Femur (tissue), 1 donor: ENCODE data around the gene CLDND2.
"Not testable (repeated sequence)": the region's sequence is repeated elsewhere in the genome, so short reads cannot be mapped to it uniquely, and the experiment has no call there.

Source experiments
- DNase-seq: peaks from one replicate; pipeline ENCODE4 v3.0.0-alpha.2; 2017

The CLDND2 gene, protein sequence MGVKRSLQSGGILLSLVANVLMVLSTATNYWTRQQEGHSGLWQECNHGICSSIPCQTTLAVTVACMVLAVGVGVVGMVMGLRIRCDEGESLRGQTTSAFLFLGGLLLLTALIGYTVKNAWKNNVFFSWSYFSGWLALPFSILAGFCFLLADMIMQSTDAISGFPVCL

DNA sequence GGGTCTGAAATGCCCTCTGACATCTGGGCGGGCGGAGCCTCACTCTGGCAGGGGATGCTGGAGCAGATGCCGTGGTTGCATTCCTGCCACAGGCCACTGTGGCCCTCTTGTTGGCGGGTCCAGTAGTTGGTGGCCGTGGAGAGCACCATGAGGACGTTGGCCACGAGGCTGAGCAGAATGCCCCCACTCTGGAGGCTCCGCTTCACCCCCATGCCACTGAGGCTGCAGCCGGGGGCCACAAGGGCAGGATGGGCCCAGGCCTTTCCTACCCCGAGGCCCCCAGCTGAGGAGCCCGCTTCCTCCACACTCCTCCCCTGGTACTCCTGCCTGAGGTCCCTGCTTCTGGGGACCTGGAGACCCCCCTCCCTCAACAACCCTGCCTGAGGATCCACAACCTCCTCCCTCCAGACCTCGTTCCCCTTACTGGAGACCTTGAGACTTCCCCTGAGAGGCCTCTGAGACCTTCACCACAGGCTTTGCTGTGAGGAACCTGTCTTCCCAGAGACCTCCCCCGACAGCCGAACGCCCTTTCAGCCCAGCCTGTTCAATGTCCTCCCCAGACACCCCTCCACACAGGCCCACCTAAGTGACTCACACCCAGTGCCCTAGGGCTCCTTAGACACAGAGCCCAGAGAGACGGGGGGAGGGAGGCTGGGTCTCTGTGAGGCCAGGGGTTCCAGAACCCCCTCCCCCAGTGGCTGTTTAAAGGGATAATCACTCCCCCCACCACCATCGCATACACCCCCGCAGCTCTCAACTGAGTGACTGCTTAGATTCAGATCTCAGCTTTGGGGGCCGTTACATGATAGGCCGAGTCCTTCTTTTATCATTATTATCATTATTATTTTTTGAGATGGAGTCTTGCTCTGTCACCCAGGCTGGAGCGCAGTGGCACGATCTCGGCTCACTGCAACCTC is at the start of gene CLDND2:
Gene CLDND2 (minus strand): TSS at position 638 of the 917 bp plus-strand sequence. CDS start 426 bp downstream, at position 212.
- DNase-seq: no peak

DNA sequence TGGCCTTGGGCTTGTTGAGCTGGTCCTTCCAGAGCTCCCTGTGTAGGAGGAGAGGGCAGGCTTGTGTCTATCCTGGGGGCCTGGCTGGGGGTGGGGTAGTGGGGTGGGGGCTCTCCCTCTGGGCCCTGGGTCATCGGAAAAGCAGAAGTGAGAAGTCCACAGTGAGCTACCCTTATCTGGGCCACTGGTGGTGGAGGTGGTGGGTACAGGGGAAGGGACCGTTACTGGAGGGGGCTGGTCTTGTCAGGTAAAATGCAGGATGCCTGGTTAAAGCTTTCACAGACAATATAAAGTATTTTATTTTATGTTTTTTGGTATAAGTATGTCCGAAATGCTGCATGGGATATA is 49.0 kb upstream of the CLDND2 start:
- no peak for DNase-seq

- peak; percentile 44 for DNase-seq
Observed at GRCh38 chr19:51417107-51417809, 48.5 kb upstream of the CLDND2 start, which contains the start of gene SIGLEC10. Gene SIGLEC10, minus strand, starts transcription at chr19:51417642. Its CDS starts 61 bp downstream, at chr19:51417581.

GRCh38 chr19:51416422-51416821 is 47.6 kb upstream of the CLDND2 start:
- not testable (repeated sequence) for DNase-seq

DNA sequence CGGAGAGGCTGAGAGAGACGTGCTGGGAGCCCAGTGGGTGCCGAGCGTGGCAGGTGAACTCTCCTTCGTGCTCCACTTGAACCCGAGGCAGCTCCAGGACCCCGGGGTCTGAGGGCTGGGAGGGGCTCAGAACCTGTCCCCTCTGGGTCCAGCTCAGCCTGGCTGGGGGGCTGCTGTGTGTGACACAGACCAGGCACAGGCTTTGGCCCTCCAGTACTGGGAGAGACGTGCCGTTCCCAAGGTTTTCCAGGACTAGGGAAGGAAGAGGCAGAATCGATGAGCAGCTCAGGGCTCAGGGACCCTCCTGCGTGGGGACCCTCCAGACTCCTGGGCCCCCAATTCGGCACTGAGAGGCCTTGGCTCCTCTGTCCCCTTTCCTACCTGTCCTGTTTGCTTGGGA is 46.4 kb upstream of the CLDND2 start:
- no peak for DNase-seq

- DNase-seq: no peak
Observed at GRCh38 chr19:51410950-51411748, 42.3 kb upstream of the CLDND2 start.

GRCh38 chr19:51407511-51408131 is 38.8 kb upstream of the CLDND2 start:
- no peak for DNase-seq

GRCh38 chr19:51402117-51402516 is 33.3 kb upstream of the CLDND2 start:
- DNase-seq: no peak

DNA sequence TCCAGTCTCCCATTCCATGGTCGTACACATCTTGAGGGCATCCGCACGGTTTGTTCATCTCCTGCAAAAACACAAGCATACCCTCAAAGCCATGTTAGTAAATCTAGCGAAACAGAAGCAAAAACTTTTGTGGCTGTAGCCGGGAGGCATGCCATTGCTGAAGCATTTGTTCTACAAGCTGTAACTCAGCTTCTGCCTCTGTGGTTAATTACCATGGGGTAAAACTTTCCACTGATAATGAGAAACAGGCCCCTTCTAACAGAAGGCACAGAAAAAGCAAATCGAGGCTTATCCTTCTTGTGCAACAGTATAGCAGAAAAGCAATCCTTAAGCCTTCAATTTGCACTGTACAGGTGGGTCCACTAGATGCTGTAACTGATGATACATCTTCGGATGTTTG is 31.1 kb upstream of the CLDND2 start:
- DNase-seq: not testable (repeated sequence)

GRCh38 chr19:51399231-51399630 is 30.4 kb upstream of the CLDND2 start:
- DNase-seq: no peak

DNA sequence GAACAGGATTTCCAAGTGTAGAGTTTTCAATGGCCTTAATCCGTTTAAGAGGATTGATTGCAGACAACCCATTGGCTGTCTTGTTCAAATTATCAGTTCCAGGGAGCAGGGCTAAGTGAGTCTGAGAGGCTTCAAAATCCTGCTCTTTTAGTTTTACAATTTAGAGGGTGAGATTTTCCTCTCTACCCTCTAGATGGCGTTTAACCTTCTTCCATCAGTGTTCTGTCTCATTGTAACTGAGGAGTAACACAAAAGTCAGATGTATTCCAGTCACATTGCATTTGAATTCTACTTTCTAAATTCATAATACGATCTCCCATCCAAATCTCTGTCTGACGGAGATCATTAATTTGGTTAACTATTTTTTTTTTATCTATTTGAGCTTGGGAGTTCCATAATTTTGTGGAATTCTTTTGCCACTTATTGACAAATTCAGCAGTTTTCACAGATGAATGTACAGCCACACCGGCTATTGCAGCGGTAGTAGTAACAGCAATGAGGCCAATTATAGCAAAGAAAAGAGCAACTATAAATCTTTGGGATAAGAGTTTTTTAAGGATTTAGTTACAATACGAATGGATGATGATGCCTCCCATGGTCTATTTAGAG is 29.4 kb upstream of the CLDND2 start:
- DNase-seq: no peak

DNA sequence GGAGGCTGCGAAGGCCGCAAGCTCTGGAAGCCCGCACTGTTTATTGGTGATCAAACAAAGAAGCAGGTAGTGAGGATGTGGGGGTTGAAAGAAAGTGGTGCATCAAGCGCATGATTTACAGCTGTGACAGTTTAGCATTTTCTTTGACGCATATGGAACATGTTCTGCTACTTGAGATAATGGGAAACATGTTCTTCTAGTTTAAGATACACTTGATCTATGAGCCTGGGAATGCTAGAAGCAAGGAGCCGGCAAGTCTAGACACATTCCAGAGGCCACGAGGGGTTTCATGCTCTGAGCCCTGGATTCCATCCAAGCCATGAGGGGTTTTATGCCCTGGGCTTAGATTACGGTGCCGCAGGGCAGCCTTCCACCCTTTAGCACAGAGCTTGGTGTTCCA is 28.6 kb upstream of the CLDND2 start:
- DNase-seq: not testable (repeated sequence)

DNA sequence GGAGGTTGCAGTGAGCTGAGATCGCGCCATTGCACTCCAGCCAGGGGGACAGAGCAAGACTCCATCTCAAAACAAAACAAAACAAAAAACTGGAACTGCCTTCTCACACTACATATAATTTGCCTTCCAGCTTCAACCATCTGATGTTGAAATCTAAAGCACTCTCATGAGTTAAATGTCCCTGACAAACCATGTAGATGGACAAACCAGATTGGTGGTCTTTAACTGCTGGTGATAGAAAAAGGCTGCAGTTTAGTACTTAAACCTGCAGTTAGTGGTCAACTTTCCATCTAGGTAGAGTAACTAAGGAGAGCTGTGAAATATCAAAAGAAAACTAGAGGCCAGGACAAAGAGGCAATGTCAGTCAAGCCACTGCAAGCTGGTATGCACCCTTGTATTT is 27.4 kb upstream of the CLDND2 start:
- no peak for DNase-seq

DNA sequence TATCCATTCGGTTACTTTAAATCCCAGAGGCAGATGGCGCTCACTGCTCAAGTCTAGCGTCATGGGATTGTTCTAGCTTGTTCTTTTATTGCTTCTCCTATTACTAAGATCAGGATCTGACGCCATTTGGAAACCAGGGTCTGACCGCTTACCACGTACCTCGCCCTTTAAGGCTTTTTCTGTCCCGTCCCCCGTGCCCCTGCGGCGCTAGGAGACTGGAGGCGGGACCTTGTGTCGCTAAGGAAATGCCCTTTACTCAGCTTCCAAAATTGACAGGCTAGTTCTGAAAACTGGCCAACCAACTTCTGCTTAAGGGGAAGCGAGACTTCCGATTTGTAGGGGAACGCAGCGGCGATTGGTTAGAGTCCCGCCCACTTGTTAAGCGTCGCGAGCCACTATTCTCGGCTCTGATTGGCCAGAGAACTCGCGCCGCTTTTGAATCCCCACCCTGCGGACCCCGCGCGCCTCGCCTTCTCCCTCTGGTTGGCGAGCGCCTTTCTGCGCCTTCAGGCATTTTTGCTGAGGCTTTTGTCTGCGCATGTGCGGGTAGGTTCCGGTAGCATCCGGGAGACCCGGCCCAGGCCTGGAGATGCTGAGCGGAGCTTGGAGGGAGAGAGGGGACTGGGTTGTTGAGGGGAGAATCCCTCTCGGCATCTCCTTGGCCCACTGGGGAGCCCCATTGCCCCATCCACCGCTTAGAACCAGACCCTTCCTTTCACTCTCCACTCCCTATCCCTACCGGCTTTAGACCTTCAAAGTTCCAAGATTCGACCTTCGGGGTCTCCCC is 25.4 kb upstream of the CLDND2 start:
- DNase-seq: peak; percentile 97

DNA sequence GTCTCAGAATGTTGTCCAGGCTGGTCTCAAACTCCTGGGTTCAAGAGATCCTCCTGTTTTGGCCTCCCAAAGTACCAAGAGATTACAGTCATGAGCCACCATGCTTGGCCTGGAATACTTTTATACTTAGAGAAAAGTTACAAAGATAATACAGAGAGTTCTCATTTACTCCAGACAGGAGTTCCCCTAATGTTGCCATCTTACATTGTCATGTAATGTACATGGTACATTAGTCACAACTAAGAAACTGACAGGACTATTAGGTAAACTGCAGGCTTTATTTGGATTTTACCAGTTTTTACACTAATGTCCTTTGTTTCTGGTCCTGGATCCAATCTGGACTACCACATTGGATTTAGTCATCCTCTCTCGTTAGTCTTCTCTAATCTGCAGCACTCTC is 23.9 kb upstream of the CLDND2 start:
- DNase-seq: no peak

GRCh38 chr19:51391073-51391611 is 22.3 kb upstream of the CLDND2 start:
- no peak for DNase-seq

DNA sequence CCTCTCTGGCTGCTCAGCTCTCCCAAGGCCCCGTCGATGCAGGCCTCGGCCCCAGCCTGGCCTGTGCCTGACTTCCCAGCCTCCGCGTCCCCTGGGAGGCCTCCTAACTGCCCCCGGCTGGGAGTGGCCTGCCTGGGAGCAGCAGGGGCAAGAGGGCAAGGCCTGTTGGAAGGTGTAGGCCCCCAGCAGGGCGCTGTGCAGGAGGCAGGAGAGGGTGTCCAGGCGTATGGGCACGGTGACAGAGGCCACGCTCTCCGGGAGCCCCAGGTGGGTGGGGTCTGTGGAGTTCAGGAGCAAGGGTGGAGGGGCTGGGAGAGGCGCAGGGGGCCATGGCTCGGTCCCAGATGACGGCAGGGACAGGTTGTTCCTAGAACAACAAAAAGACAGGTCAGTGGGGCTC is 20.3 kb upstream of the CLDND2 start:
- DNase-seq: no peak

- DNase-seq: no peak
Observed at GRCh38 chr19:51387924-51388389, 19.2 kb upstream of the CLDND2 start, which contains the start of gene LIM2. Gene LIM2, minus strand, starts transcription at chr19:51387974. Its CDS starts 531 bp downstream, at chr19:51387443.

DNA sequence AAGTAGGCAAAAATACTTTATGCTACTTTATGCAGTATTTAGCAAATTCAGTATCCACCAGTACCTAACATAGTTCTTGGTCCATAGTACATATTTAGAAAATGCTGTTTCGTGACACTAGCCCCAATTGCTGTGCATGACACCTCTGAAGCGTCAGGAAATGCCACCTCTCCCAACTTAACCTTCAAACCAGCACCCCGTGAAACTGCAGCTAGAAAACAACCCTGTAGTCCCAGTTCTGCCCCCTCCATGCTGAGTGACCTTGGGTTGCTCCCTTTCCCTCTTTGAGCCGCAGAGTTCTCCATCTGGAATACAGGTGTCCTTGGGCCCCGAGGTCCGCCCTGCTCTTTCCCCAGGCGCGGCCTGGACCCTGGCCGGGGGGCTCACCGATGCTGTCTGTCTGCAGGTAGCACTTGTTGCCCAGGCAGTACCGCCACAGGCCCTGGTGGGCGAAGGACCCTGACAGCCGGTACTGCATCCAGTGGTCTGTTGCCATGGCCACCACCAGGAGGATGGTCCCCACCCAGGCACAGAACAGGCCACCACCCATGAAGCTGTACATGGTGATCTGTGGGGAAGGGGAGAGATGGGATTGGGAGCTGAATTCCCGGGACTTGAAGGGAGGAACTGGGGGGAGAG is 18.2 kb upstream of the CLDND2 start:
- no peak for DNase-seq

DNA sequence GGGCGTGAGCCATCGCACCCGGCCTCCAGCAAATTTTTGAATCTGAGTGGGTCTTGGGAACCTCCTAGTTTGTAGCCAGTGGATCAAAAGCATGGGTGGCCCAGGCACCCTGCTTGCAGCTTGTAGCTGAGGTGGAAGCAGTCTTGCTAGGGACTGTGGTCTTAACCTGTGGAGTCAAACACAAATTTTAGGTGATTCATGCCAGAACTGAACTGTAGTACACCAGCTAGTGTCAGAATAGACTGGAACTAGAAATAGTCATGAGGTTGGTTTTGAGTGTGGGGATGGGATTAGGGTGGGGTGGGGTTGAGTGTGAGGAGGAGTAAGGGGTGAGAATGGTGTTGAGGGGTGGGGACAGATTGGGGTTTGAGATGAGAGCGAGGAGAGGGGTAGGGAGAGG is 13.2 kb upstream of the CLDND2 start:
- no peak for DNase-seq
